Astrocyte of the spinal cord (primary cell): Measurements from ENCODE around the gene SPIB.

Experiments
- DNase-seq: peaks from one replicate; pipeline ENCODE4 v3.0.0; 2011; ENCODE audit warnings: low read depth, low spot score
- H3K4me3 ChIP-seq: 2 replicates; pipeline ENCODE4 v1.5.1; 2011; ENCODE audit warnings: low read depth, mild to moderate bottlenecking, low read length, moderate library complexity
- in situ Hi-C: cut with HindIII; loops from 2 replicates; pipeline ENCODE4 v1.10.0; 2017; ENCODE audit warnings: low sequenced_read_pairs
- TF ChIP-seq, protein P1 (sequence below): IDR thresholded peaks from 2 replicates; pipeline ENCODE4 v1.5.1; 2012; ENCODE audit warnings: low read depth, mild to moderate bottlenecking, low read length, inconsistent platforms

Gene SPIB

DNA sequence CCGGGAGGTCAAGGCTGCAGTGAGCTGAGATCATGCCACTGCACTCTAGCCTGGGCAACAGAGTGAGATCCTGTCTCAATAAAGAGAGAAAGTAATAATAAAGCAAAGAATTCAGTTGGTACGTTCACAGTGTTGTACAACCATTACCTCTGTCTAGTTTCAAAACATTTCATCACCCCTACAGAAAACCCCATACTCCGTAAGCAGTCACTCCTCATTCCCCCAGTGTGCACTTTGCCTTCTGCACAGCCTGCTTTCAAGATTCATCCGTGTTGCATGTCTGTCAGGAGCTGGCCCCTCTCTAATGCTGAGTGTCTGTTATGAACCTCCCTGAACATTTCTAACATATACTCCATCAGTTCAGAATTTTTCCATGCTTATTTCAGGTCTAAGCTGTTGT is 25.1 kb upstream of the SPIB start:
- TF ChIP-seq, protein P1, sequence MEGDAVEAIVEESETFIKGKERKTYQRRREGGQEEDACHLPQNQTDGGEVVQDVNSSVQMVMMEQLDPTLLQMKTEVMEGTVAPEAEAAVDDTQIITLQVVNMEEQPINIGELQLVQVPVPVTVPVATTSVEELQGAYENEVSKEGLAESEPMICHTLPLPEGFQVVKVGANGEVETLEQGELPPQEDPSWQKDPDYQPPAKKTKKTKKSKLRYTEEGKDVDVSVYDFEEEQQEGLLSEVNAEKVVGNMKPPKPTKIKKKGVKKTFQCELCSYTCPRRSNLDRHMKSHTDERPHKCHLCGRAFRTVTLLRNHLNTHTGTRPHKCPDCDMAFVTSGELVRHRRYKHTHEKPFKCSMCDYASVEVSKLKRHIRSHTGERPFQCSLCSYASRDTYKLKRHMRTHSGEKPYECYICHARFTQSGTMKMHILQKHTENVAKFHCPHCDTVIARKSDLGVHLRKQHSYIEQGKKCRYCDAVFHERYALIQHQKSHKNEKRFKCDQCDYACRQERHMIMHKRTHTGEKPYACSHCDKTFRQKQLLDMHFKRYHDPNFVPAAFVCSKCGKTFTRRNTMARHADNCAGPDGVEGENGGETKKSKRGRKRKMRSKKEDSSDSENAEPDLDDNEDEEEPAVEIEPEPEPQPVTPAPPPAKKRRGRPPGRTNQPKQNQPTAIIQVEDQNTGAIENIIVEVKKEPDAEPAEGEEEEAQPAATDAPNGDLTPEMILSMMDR = no peak
- no peak overlapping the region for H3K4me3 ChIP-seq
- DNase-seq = no peak
- in situ Hi-C loops = no loop called here

DNA sequence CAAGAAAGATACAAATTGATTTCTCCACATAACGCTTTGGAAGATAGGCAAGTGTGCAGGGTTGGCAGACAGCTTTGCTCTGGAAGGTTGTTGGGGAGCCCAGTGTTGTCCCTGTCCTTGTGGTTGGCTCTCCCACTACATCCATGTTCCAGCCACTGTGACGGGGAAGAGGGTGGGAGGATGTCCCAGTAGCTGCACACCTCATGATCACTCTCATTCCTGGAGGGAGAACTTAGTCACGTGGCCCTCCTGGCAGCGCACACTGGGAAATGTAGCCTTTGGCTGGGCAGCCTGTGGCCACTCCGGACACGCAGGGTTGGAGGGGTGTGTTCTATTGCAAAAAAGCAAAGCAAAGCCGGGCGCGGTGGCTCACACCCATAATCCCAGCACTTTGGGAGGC is 24.7 kb upstream of the SPIB start:
- TF ChIP-seq, protein P1 = no peak
- no peak overlapping the region for H3K4me3 ChIP-seq
- no peak for DNase-seq
- in situ Hi-C loops = no loop called here

DNA sequence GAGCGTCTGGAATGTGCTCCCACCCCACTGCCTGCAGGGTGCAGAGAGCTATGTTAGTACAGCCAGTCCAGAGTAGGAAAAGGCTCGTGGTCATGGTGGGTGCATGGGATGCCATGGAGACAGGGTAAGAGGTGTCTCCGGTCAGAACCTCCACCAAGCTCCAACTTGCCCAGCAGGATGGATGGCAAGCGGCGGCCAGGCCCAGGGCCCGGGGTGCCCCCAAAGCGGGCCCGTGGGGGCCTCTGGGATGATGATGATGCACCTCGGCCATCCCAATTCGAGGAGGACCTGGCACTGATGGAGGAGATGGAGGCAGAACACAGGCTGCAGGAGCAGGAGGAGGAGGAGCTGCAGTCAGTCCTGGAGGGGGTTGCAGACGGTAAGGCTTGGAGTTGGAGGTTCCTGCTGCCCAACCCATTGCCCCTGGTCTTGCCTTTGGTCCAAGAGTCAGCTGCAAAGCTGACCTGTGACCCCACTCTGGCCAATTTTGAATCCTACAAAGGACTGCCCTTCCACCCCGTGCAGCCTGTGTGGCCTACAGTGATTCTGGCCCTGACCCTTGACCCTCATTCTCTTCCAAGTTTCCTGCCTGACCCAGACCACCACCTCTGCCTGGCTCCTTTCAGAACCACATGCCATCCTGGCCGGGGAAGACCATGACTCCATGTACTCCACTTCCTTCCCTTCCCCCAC is 19.9 kb upstream of the SPIB start:
- DNase-seq = no peak
- no peak overlapping the region for H3K4me3 ChIP-seq
- TF ChIP-seq, protein P1 = no peak
- in situ Hi-C loops = no loop called here

DNA sequence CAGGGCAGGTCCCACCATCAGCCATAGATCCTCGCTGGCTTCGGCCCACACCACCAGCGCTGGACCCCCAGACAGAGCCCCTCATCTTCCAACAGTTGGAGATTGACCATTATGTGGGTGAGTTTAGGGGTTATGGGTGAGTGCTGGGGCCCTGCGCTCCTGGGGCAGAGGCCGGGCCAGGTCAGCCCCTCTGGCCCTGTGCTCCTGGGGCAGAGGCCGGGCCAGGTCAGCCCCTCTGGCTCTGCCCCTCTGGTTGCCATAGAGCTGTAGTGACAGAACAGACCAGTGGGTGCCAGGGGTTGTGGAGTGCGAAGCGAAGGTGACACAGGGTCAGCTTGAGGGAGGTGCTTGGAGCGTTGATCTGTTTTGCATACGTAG is 19.4 kb upstream of the SPIB start:
- no peak for DNase-seq
- in situ Hi-C loops = no loop called here
- TF ChIP-seq, protein P1 = no peak
- H3K4me3 ChIP-seq = no peak overlapping the region

DNA sequence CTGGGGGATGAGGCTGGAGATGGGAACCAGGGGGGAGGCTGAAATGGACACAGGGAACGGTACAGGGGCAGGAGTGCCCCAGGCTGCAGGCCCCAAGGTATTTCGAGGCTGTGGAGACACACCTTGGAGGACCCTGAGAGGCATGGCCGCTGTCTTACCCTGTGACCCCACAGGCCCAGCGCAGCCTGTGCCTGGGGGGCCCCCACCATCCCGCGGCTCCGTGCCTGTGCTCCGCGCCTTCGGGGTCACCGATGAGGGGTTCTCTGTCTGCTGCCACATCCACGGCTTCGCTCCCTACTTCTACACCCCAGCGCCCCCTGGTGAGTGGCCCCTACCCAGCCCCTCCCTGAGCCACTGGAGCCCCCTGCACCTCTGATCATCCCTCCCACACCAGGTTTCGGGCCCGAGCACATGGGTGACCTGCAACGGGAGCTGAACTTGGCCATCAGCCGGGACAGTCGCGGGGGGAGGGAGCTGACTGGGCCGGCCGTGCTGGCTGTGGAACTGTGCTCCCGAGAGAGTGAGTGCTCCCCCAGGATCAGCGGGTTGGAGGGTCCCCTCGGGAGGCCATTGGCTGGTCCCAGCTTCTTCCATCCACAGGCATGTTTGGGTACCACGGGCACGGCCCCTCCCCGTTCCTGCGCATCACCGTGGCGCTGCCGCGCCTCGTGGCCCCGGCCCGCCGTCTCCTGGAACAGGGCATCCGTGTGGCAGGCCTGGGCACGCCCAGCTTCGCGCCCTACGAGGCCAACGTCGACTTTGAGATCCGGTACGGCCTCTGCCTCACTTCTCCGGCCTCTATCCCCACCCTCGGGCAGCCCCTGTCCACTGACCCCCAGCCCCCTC is 16.9 kb upstream of the SPIB start:
- DNase-seq = no peak
- in situ Hi-C loops = no loop called here
- H3K4me3 ChIP-seq = no peak overlapping the region
- TF ChIP-seq, protein P1 = no peak

DNA sequence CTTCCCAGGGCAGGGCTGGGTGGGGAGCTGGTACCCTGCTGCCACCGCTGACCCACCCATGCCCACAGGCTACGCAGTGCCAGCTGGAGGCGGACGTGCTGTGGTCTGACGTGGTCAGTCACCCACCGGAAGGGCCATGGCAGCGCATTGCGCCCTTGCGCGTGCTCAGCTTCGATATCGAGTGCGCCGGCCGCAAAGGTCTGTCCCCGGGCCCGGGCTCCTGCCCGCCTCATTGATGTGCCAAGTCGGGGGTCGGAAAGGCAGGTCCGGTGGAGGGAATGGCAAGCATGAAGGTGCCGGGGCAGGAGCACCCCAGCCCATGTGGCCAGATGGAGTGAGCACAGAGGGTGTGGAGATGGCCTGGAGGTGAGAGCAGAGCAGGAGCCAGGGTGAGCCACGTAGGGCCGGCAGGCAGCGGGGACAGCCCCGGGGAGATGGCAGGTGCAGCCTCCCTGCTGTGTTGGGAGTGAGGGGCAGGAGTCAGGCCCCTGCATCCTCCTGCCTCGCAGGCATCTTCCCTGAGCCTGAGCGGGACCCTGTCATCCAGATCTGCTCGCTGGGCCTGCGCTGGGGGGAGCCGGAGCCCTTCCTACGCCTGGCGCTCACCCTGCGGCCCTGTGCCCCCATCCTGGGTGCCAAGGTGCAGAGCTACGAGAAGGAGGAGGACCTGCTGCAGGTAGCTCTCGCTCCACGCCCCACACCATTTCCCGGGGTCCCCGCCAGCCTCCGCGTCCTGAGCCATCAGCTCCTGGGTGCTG is 16.0 kb upstream of the SPIB start:
- no peak for DNase-seq
- in situ Hi-C loops = no loop called here
- H3K4me3 ChIP-seq = no peak overlapping the region
- TF ChIP-seq, protein P1 = no peak
